IMR-90 (cell line): ENCODE data around the gene ZNF385B. TPM values are rescaled to one million over a fixed set of nuclear protein-coding genes. Genes with fewer than 3 reads are reported as not detected.

ENCODE experiments used
- ATAC-seq: fragments of 200-7000 bp; cut with Tn5 transposase; 2 replicates; pipeline ENCODE4 v1.9.1; 2020; ENCODE audit warnings: low read depth, mild to moderate bottlenecking, moderate library complexity
- BruUV-seq: library from RNA; stranded (reverse); fragments of 400-500 nt; replicated peaks from 2 replicates; lab custom pipeline; 2021; lab: Mats Ljungman, UMichigan
- CTCF ChIA-PET: fragments of 300-600 bp; formaldehyde crosslinking; extraction: SDS; loops from one replicate; lab custom pipeline; 2021; ENCODE audit warnings: antibody characterized with exemption; lab: Yijun Ruan, JAX
- POLR2A ChIA-PET: fragments of 300-600 bp; sonication (Branson Sonifier 250); formaldehyde crosslinking; loops from one replicate; lab custom pipeline; 2022; ENCODE audit warnings: antibody characterized with exemption; ENCODE audit not compliant: unreplicated experiment; lab: Charles Lee
- DNase-seq: peaks from one replicate; pipeline ENCODE4 v3.0.0; 2013
- H2AFZ ChIP-seq: replicated peaks from 2 replicates; pipeline ENCODE3; 2013; ENCODE audit warnings: low read length, mild to moderate bottlenecking; ENCODE audit not compliant: poor library complexity
- H2AK5ac ChIP-seq: 2 replicates; pipeline ENCODE4 v1.6.1; 2013; ENCODE audit warnings: low read depth, low read length, inconsistent platforms
- H2AK9ac ChIP-seq: replicated peaks from 2 replicates; pipeline ENCODE3; 2013; ENCODE audit warnings: mild to moderate bottlenecking, low read depth, low read length, moderate library complexity; ENCODE audit not compliant: poor library complexity
- H2BK120ac ChIP-seq: 2 replicates; pipeline ENCODE4 v1.6.1; 2013; ENCODE audit warnings: low read depth, low read length, inconsistent platforms
- H2BK15ac ChIP-seq: 3 replicates; pipeline ENCODE4 v1.6.1; 2013; ENCODE audit warnings: low read depth, low read length, inconsistent platforms
- H2BK20ac ChIP-seq: 2 replicates; pipeline ENCODE4 v1.6.1; 2013; ENCODE audit warnings: low read depth, mild to moderate bottlenecking, inconsistent platforms, low read length, moderate library complexity
- H2BK5ac ChIP-seq: 2 replicates; pipeline ENCODE4 v1.6.1; 2013; ENCODE audit warnings: mild to moderate bottlenecking, low read depth, low read length, inconsistent platforms; ENCODE audit not compliant: poor library complexity, severe bottlenecking
- H3K14ac ChIP-seq: replicated peaks from 2 replicates; pipeline ENCODE4 v1.6.1; 2013; ENCODE audit warnings: low read depth, low read length, inconsistent platforms
- H3K18ac ChIP-seq: 2 replicates; pipeline ENCODE4 v1.6.1; 2013; ENCODE audit warnings: low read depth, low read length, control low read depth
- H3K23ac ChIP-seq: 2 replicates; pipeline ENCODE4 v1.6.1; 2013; ENCODE audit warnings: low read depth, low read length, inconsistent platforms
- H3K27ac ChIP-seq: 2 replicates; pipeline ENCODE4 v1.5.1; 2013; ENCODE audit warnings: mild to moderate bottlenecking, control low read depth, low read length; ENCODE audit not compliant: insufficient read depth
- H3K27me3 ChIP-seq: 2 replicates; pipeline ENCODE4 v1.6.1; 2013; ENCODE audit warnings: low read length; ENCODE audit not compliant: control insufficient read depth, insufficient read depth
- H3K36me3 ChIP-seq: 2 replicates; pipeline ENCODE4 v1.6.1; 2013; ENCODE audit warnings: low read length, mixed read lengths; ENCODE audit not compliant: control insufficient read depth, insufficient read depth
- H3K4ac ChIP-seq: 2 replicates; pipeline ENCODE4 v1.6.1; 2013; ENCODE audit warnings: low read depth, low read length, inconsistent platforms
- H3K4me1 ChIP-seq: 2 replicates; pipeline ENCODE4 v1.6.1; 2013; ENCODE audit warnings: low read length, mixed read lengths; ENCODE audit not compliant: control insufficient read depth, insufficient read depth
- H3K4me2 ChIP-seq: 2 replicates; pipeline ENCODE4 v1.6.1; 2013; ENCODE audit warnings: low read depth, mild to moderate bottlenecking, control low read depth, low read length, moderate library complexity
- H3K4me3 ChIP-seq: 2 replicates; pipeline ENCODE4 v1.5.1; 2013; ENCODE audit warnings: low read depth, mild to moderate bottlenecking, control low read depth, low read length, moderate library complexity; ENCODE audit not compliant: insufficient read depth
- H3K56ac ChIP-seq: 2 replicates; pipeline ENCODE4 v1.6.1; 2013; ENCODE audit warnings: low read length, inconsistent platforms; ENCODE audit not compliant: insufficient read depth; ENCODE audit errors: extremely low read depth
- H3K79me1 ChIP-seq, 2 experiments: 2 replicates each; pipeline ENCODE4 v1.6.1; 2013; ENCODE audit warnings: low read length in 2 of 2, inconsistent platforms in 1 of 2, low read depth in 1 of 2
- H3K9ac ChIP-seq: 2 replicates; pipeline ENCODE4 v1.6.1; 2013; ENCODE audit warnings: low read depth, low read length, control low read depth
- H3K9me1 ChIP-seq: 2 replicates; pipeline ENCODE4 v1.6.1; 2013; ENCODE audit warnings: low read length, inconsistent platforms; ENCODE audit not compliant: insufficient read depth
- H3K9me3 ChIP-seq: 2 replicates; pipeline ENCODE4 v1.6.1; 2013; ENCODE audit warnings: low read length; ENCODE audit not compliant: control insufficient read depth, insufficient read depth
- H4K20me1 ChIP-seq: 2 replicates; pipeline ENCODE4 v1.6.1; 2013; ENCODE audit warnings: low read length, inconsistent platforms; ENCODE audit not compliant: insufficient read depth
- H4K5ac ChIP-seq: 2 replicates; pipeline ENCODE4 v1.6.1; 2013; ENCODE audit warnings: mild to moderate bottlenecking, low read depth, low read length, control low read depth
- H4K8ac ChIP-seq, 2 experiments: 2 replicates each; pipeline ENCODE4 v1.6.1; 2013; ENCODE audit warnings: low read depth in 2 of 2, low read length in 2 of 2, control low read depth in 1 of 2, inconsistent platforms in 1 of 2
- H4K91ac ChIP-seq: 2 replicates; pipeline ENCODE4 v1.6.1; 2013; ENCODE audit warnings: low read depth, low read length, inconsistent platforms; ENCODE audit not compliant: insufficient read depth
- POLR2A ChIP-seq: IDR thresholded peaks from 2 replicates; pipeline ENCODE4 v1.6.1; 2012; ENCODE audit warnings: mild to moderate bottlenecking, low read depth, low read length
- RAD21 ChIP-seq: IDR thresholded peaks from 2 replicates; pipeline ENCODE4 v1.6.1; 2012; ENCODE audit warnings: low read length, improper control_type of control experiment
- WGBS, 2 experiments: methylation state at CpG; one replicate each; pipeline versions ENCODE4 v1.1.5 to v1.1.7; 2013; ENCODE audit warnings: missing lambda C conversion rate in 2 of 2; ENCODE audit not compliant: insufficient read length in 1 of 2; ENCODE audit errors: extremely low coverage in 2 of 2; 5-methylcytosine and 5-hydroxymethylcytosine counted together
- dilution Hi-C: fragments of 300-500 bp; cut with HindIII; formaldehyde crosslinking; loops from one replicate; pipeline ENCODE4 v1.14.3; 2018; ENCODE audit warnings: low sequenced_read_pairs; ENCODE audit not compliant: unreplicated experiment
- in situ Hi-C: fragments of 300-500 bp; cut with MboI; formaldehyde crosslinking; loops from 3 replicates; pipeline ENCODE4 v1.14.3; 2019; ENCODE audit warnings: low sequenced_read_pairs, inconsistent platforms, mixed read lengths
- intact Hi-C: fragments of 100-400 bp; cut with micrococcal nuclease; formaldehyde crosslinking; loops from 2 replicates; pipeline ENCODE4 v1.10.0; 2022
- polyA plus RNA-seq, 3 experiments: library from polyadenylated mRNA; depleted of rRNA; stranded (reverse); fragments of >200 nt; gene quantifications; 2 replicates each; pipeline ENCODE4 v1.2.3, GENCODE V29; 2012; ENCODE audit warnings: low replicate concordance in 1 of 3
- total RNA-seq: library from RNA; depleted of rRNA; stranded (reverse); fragments of >200 nt; gene quantifications from 2 replicates; pipeline ENCODE4 v1.2.3, GENCODE V29; 2012

Gene ZNF385B
- total and polyA plus RNA-seq, 2 of the 4 experiments (the other 2 are of a cell fraction), result not detected

DNA sequence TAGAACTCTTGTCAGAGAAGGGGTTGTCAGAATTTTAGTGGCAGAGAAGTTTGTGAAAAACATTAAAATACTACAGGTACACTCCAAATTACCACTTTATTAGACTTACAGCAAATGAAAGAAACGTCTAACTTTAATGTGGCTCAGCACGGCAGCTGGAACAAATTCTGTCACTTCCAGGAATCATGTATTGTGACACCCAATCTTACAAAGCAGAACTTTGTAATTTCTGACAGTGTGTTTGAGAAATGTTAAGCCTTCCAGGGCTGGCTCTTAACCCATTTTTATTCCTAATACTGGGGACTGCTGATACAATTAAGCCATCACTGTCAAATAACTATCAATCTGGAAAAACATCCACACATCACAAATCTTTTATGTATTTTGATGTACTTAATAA is 216.4 kb downstream of the ZNF385B start:
- no peak overlapping the region for H3K9ac ChIP-seq
- no TSS peak for BruUV-seq
- ATAC-seq (no peak), DNase-seq (no peak)
- no peak overlapping the region for H4K8ac ChIP-seq
- ChIA-PET POLR2A (no interaction called here), CTCF (no interaction called here)
- H3K27ac ChIP-seq, result no peak overlapping the region
- intact Hi-C loops, result no loop called here
- no peak overlapping the region for H2AK9ac ChIP-seq
- in situ Hi-C loops, result no loop called here
- no peaks in the 10 kb centered on the region for H3K79me1 ChIP-seq
- H4K91ac ChIP-seq, result no peak overlapping the region
- H3K9me3 ChIP-seq, result no peaks in the 10 kb centered on the region
- TF ChIP-seq POLR2A (no peak), RAD21 (no peak)
- dilution Hi-C loops, result no loop called here
- H2BK20ac ChIP-seq, result no peak overlapping the region
- H3K4me2 ChIP-seq, result no peak overlapping the region
- no peak overlapping the region for H2BK15ac ChIP-seq
- H3K4me1 ChIP-seq, result no peaks in the 10 kb centered on the region
- H3K14ac ChIP-seq, result no peak overlapping the region
- no peak overlapping the region for H3K23ac ChIP-seq
- H3K9me1 ChIP-seq, result no peaks in the 10 kb centered on the region
- H2BK120ac ChIP-seq, result no peak overlapping the region
- no peak overlapping the region for H3K4ac ChIP-seq
- H2AK5ac ChIP-seq, result no peak overlapping the region
- no peak overlapping the region for H2BK5ac ChIP-seq
- no peak overlapping the region for H3K56ac ChIP-seq
- no peak overlapping the region for H4K5ac ChIP-seq
- no peaks in the 10 kb centered on the region for H4K20me1 ChIP-seq
- no peak overlapping the region for H3K4me3 ChIP-seq
- H2AFZ ChIP-seq, result no peak overlapping the region
- no peaks in the 10 kb centered on the region for H3K36me3 ChIP-seq
- no peaks in the 10 kb centered on the region for H3K27me3 ChIP-seq
- no peak overlapping the region for H3K18ac ChIP-seq
- no CpG with 5 or more reads among the region's 2 CpGs for WGBS, 2 experiments
